HepG2 (cell line): ENCODE results near the gene MYLK2. TPM values are rescaled to one million over a fixed set of nuclear protein-coding genes. Genes with fewer than 3 reads are reported as not detected.

ENCODE experiments used
- ATAC-seq: fragments of 200-7000 bp; cut with Tn5 transposase; 3 replicates; pipeline ENCODE4 v1.9.1; 2020; ENCODE audit warnings: mild to moderate bottlenecking, moderate library complexity
- BruUV-seq: library from RNA; stranded (reverse); fragments of 400-500 nt; replicated peaks from 2 replicates; lab custom pipeline; 2021; lab: Mats Ljungman, UMichigan
- CTCF ChIA-PET: fragments of 300-600 bp; formaldehyde crosslinking; extraction: SDS; loops from one replicate; lab custom pipeline; 2021; ENCODE audit warnings: low total read pairs, inconsistent platforms, low intra/inter-chr PET ratio; lab: Yijun Ruan, JAX
- POLR2A ChIA-PET: fragments of 350-600 bp; sonication (Branson Sonifier 250); formaldehyde crosslinking; loops from one replicate; lab custom pipeline; 2020; ENCODE audit warnings: antibody characterized with exemption, inconsistent platforms; lab: Yijun Ruan, JAX
- DNase-seq: peaks from one replicate; pipeline ENCODE4 v3.0.0-alpha.2; 2015; ENCODE audit warnings: low spot score
- FAIRE-seq: peaks from 3 replicates; lab custom pipeline; 2011; peaks lifted over from hg19 to GRCh38; lab: Jason Lieb, UNC
- H2AFZ ChIP-seq: one replicate; pipeline ENCODE4 v1.6.1; 2011; ENCODE audit warnings: low read length, inconsistent platforms
- H3K27ac ChIP-seq: fragments of 300-600 bp; 3 replicates; pipeline ENCODE4 v1.8.0; 2011; ENCODE audit warnings: mixed run types, mild to moderate bottlenecking, mixed read lengths, low read length, inconsistent platforms; ENCODE audit not compliant: insufficient read depth; ENCODE audit errors: extremely low read length
- H3K27me3 ChIP-seq, 2 experiments: fragments of 200-600 bp in 1 of 2; 2 replicates in 1 of 2; 3 replicates in 1 of 2; pipeline versions ENCODE4 v1.6.0 to v1.8.0; 2011; ENCODE audit warnings: low read length in 2 of 2, mild to moderate bottlenecking in 2 of 2, moderate library complexity in 2 of 2, inconsistent platforms in 1 of 2; ENCODE audit not compliant: insufficient read depth in 2 of 2, control insufficient read depth in 1 of 2
- H3K36me3 ChIP-seq, 2 experiments: fragments of 200-600 bp in 1 of 2; replicated peaks in 1 of 2; 2 replicates in 1 of 2; 3 replicates in 1 of 2; pipeline versions ENCODE4 v1.5.1 to v1.8.0; 2011; ENCODE audit warnings: low read length in 2 of 2, inconsistent platforms in 1 of 2; ENCODE audit not compliant: insufficient read depth in 2 of 2, control insufficient read depth in 1 of 2
- H3K4me1 ChIP-seq: 2 replicates; pipeline ENCODE4 v1.5.1; 2012; ENCODE audit warnings: low read length, inconsistent platforms; ENCODE audit not compliant: insufficient read depth
- H3K4me2 ChIP-seq: 2 replicates; pipeline ENCODE4 v1.6.0; 2011; ENCODE audit warnings: low read depth, low read length, inconsistent platforms
- H3K4me3 ChIP-seq, 3 experiments: fragments of 200-600 bp in 1 of 3; sonication (generic), shearing (Covaris generic) in 1 of 3; replicated peaks in 1 of 3; 2 replicates each; pipeline ENCODE4 v1.5.1; 2011 to 2016; ENCODE audit warnings: low read length in 3 of 3, inconsistent platforms in 2 of 3, low read depth in 2 of 3, mild to moderate bottlenecking in 2 of 3, control low read depth in 1 of 3, mixed read lengths in 1 of 3; ENCODE audit not compliant: insufficient read depth in 1 of 3
- H3K79me2 ChIP-seq: one replicate; pipeline ENCODE4 v1.6.1; 2011; ENCODE audit warnings: low read length, inconsistent platforms; ENCODE audit not compliant: insufficient read depth
- H3K9ac ChIP-seq: 2 replicates; pipeline ENCODE4 v1.6.0; 2011; ENCODE audit warnings: mild to moderate bottlenecking, low read depth, low read length, inconsistent platforms; ENCODE audit not compliant: insufficient read depth
- H3K9me3 ChIP-seq: 2 replicates; pipeline ENCODE4 v1.5.1; 2012; ENCODE audit warnings: mild to moderate bottlenecking, low read length
- H4K20me1 ChIP-seq: 2 replicates; pipeline ENCODE4 v1.6.0; 2011; ENCODE audit warnings: inconsistent platforms, mild to moderate bottlenecking, low read length, moderate library complexity; ENCODE audit not compliant: insufficient read depth
- PRDM10 ChIP-seq: sonication (generic); formaldehyde crosslinking; IDR thresholded peaks from 2 replicates; pipeline ENCODE4 v1.4.0; 2020; ENCODE audit warnings: low read depth, missing genetic modification reagents
- ZNF138 ChIP-seq: sonication (generic); formaldehyde crosslinking; IDR thresholded peaks from 2 replicates; pipeline ENCODE4 v1.5.0; 2020; ENCODE audit warnings: mild to moderate bottlenecking, low read depth, missing genetic modification reagents
- ZNF512 ChIP-seq: sonication (generic); formaldehyde crosslinking; IDR thresholded peaks from 2 replicates; pipeline ENCODE4 v1.4.0; 2020; ENCODE audit warnings: mild to moderate bottlenecking, missing genetic modification reagents
- ZNF564 ChIP-seq: sonication (generic); formaldehyde crosslinking; IDR thresholded peaks from 2 replicates; pipeline ENCODE4 v1.8.1; 2023; ENCODE audit warnings: mild to moderate bottlenecking, missing genetic modification reagents
- ZNF800 ChIP-seq: sonication (generic); formaldehyde crosslinking; IDR thresholded peaks from 2 replicates; pipeline ENCODE4 v1.4.0; 2020; ENCODE audit warnings: missing genetic modification reagents
- WGBS: methylation state at CpG from one replicate; pipeline ENCODE4 v1.1.6; 2017; ENCODE audit warnings: low lambda C conversion rate; 5-methylcytosine and 5-hydroxymethylcytosine counted together
- in situ Hi-C: cut with HindIII; loops from 2 replicates; pipeline ENCODE4 v1.10.0; 2017; ENCODE audit warnings: low pct_unique_long_range_greater_than_20kb; ENCODE audit not compliant: extremely low pct_ligation_motif_present
- intact Hi-C: fragments of 100-400 bp; cut with micrococcal nuclease; formaldehyde crosslinking; loops from one replicate; pipeline ENCODE4 v1.10.0; 2022; ENCODE audit not compliant: unreplicated experiment
- polyA plus RNA-seq, 8 experiments: library from polyadenylated mRNA; depleted of rRNA in 3 of 8; stranded (reverse) in 7 of 8; unstranded in 1 of 8; fragments of >200 nt; fragmentation: Illumina TruSeq in 4 of 8; extraction: Trizol in 4 of 8; gene quantifications; 2 replicates each; pipeline versions ENCODE4 v1.2.1 to v1.2.3, GENCODE V29; 2011 to 2016; ENCODE audit warnings: low read depth in 4 of 8, missing spikeins in 1 of 8, mixed read lengths in 1 of 8; ENCODE audit not compliant: insufficient read depth in 1 of 8
- total RNA-seq, 5 experiments: library from RNA; depleted of rRNA; stranded (reverse); fragments of >200 nt; fragmentation: Illumina TruSeq; extraction: Trizol; gene quantifications; 2 replicates each; pipeline ENCODE4 v1.2.3, GENCODE V29; 2016; ENCODE audit warnings: low read depth in 1 of 5

Gene MYLK2
- total and polyA plus RNA-seq, 2 of the 13 experiments (the other 11 are each of a cell fraction or from before 2014, with no cell fraction given): 0.27 TPM; not detected in 1

GRCh38 chr20:31769681-31770080, 49.5 kb upstream of the MYLK2 start:
- FAIRE-seq (no peak), DNase-seq (no peak), ATAC-seq (no peak)
- Histone ChIP-seq H2AFZ (no peak overlapping the region), H3K9me3 (no peaks in the 10 kb centered on the region), H3K27me3 (no peaks in the 10 kb centered on the region), H3K4me3 (no peak overlapping the region), H4K20me1 (no peaks in the 10 kb centered on the region), H3K36me3 (peaks cover 35 to 88% of the 10 kb centered on the region in 2 experiments), H3K4me2 (no peak overlapping the region), H3K4me1 (no peaks in the 10 kb centered on the region), H3K9ac (no peak overlapping the region), H3K79me2 (no peaks in the 10 kb centered on the region), H3K27ac (no peak overlapping the region)
- ChIA-PET POLR2A (no interaction called here), CTCF (no interaction called here)
- BruUV-seq: no TSS peak
- in situ Hi-C loops: no loop called here
- TF ChIP-seq ZNF512: no peak
- no peak for TF ChIP-seq ZNF800 (CRISPR knock-in tag)
- TF ChIP-seq ZNF564 (CRISPR knock-in tag): no peak
- TF ChIP-seq PRDM10 (CRISPR knock-in tag): no peak
- no peak for TF ChIP-seq ZNF138 (CRISPR knock-in tag)
- 97% methylated on average over 5 of the region's 5 CpGs for WGBS
- intact Hi-C loops: no loop called here
